Raji (cell line): ENCODE measurements around the gene COL6A1.

Experiments
- POLR2A ChIP-seq: IDR thresholded peaks from 2 replicates; pipeline ENCODE4 v1.6.1; 2011; ENCODE audit warnings: low read depth, low read length, control low read depth; ENCODE audit not compliant: insufficient read depth

Gene COL6A1

GRCh38 chr21:46049890-46050667, 68.5 kb downstream of the COL6A1 start:
- TF ChIP-seq POLR2A, result no peak

- no peak for TF ChIP-seq POLR2A
These were observed 69.3 kb downstream of the COL6A1 start for GRCh38 chr21:46050668-46051378.

GRCh38 chr21:46051379-46051770, 69.8 kb downstream of the COL6A1 start:
- no peak for TF ChIP-seq POLR2A

GRCh38 chr21:46051821-46052675, 70.5 kb downstream of the COL6A1 start:
- TF ChIP-seq POLR2A, result no peak

GRCh38 chr21:46052703-46053651, 71.4 kb downstream of the COL6A1 start:
- TF ChIP-seq POLR2A, result no peak

GRCh38 chr21:46054031-46054430, 72.5 kb downstream of the COL6A1 start:
- no peak for TF ChIP-seq POLR2A

- TF ChIP-seq POLR2A, result no peak
These were observed 72.9 kb downstream of the COL6A1 start for GRCh38 chr21:46054451-46054881.
